ENCODE data around the gene NEXN.

The NEXN gene

GRCh38 chr1:77847621-77848080 is 40.8 kb upstream of the NEXN start:
- Histone ChIP-seq H3K4me2 (ENCODE audit: low read length) (no peak overlapping the region), H3K9ac (ENCODE audit: low read length) (no peak overlapping the region), H3K4me3 (ENCODE audit: low read depth, low read length) (no peak overlapping the region), H3K27me3 (ENCODE audit: insufficient read depth, low read length) (no peaks in the 10 kb centered on the region), H3K36me3 (ENCODE audit: control insufficient read depth in 1 of 2, insufficient read depth in 2 of 2, low read length in 2 of 2) (peaks cover 0 to 3% of the 10 kb centered on the region in 2 experiments), H3K79me2 (ENCODE audit: control insufficient read depth, insufficient read depth, low read length, poor library complexity) (no peaks in the 10 kb centered on the region), H3K14ac (ENCODE audit: low read length) (no peak overlapping the region), H3K4ac (ENCODE audit: low read depth, low read length) (no peak overlapping the region), H3K18ac (ENCODE audit: low read length) (no peak overlapping the region), H2BK5ac (ENCODE audit: low read depth, low read length, poor library complexity) (no peak overlapping the region), H3K9me3 (ENCODE audit: insufficient read depth, low read depth, low read length) (no peaks in the 10 kb centered on the region), H3K4me1 (ENCODE audit: control insufficient read depth in 1 of 2, insufficient read depth in 2 of 2, low read length in 2 of 2) (no peaks in the 10 kb centered on the region), H2BK12ac (ENCODE audit: low read length) (no peak overlapping the region), H4K91ac (ENCODE audit: low read depth, low read length) (no peak overlapping the region), H3K27ac (ENCODE audit: low read depth, low read length) (no peak overlapping the region), H2BK120ac (ENCODE audit: insufficient read depth, low read length, poor library complexity) (no peak overlapping the region), H3K79me1 (ENCODE audit: low read length) (no peaks in the 10 kb centered on the region), H4K8ac (ENCODE audit: low read depth, low read length) (no peak overlapping the region), H4K12ac (ENCODE audit: low read depth, low read length) (no peak overlapping the region), H2AK5ac (ENCODE audit: low read length) (no peak overlapping the region), H2AFZ (ENCODE audit: insufficient read depth, low read length, poor library complexity) (no peak overlapping the region), H3K23ac (ENCODE audit: low read length) (no peak overlapping the region)
- no CpG with 5 or more reads among the region's 9 CpGs for WGBS (ENCODE audit: extremely low coverage, insufficient coverage, insufficient read length)
- DNase-seq, result no peak

- Histone ChIP-seq H4K12ac (ENCODE audit: low read depth, low read length) (no peak overlapping the region), H4K91ac (ENCODE audit: low read depth, low read length) (no peak overlapping the region), H2BK5ac (ENCODE audit: low read depth, low read length, poor library complexity) (no peak overlapping the region), H3K4ac (ENCODE audit: low read depth, low read length) (no peak overlapping the region), H3K79me1 (ENCODE audit: low read length) (no peaks in the 10 kb centered on the region), H3K27ac (ENCODE audit: low read depth, low read length) (no peak overlapping the region), H2AK5ac (ENCODE audit: low read length) (no peak overlapping the region), H3K14ac (ENCODE audit: low read length) (no peak overlapping the region), H3K36me3 (ENCODE audit: control insufficient read depth in 1 of 2, insufficient read depth in 2 of 2, low read length in 2 of 2) (peaks cover 0 to 2% of the 10 kb centered on the region in 2 experiments), H3K9ac (ENCODE audit: low read length) (no peak overlapping the region), H3K18ac (ENCODE audit: low read length) (no peak overlapping the region), H3K9me3 (ENCODE audit: insufficient read depth, low read depth, low read length) (no peaks in the 10 kb centered on the region), H3K79me2 (ENCODE audit: control insufficient read depth, insufficient read depth, low read length, poor library complexity) (no peaks in the 10 kb centered on the region), H4K8ac (ENCODE audit: low read depth, low read length) (no peak overlapping the region), H2BK12ac (ENCODE audit: low read length) (no peak overlapping the region), H3K4me1 (ENCODE audit: control insufficient read depth in 1 of 2, insufficient read depth in 2 of 2, low read length in 2 of 2) (no peaks in the 10 kb centered on the region), H3K4me3 (ENCODE audit: low read depth, low read length) (no peak overlapping the region), H3K23ac (ENCODE audit: low read length) (no peak overlapping the region), H2AFZ (ENCODE audit: insufficient read depth, low read length, poor library complexity) (no peak overlapping the region), H3K27me3 (ENCODE audit: insufficient read depth, low read length) (no peaks in the 10 kb centered on the region), H3K4me2 (ENCODE audit: low read length) (no peak overlapping the region), H2BK120ac (ENCODE audit: insufficient read depth, low read length, poor library complexity) (no peak overlapping the region)
- no peak for DNase-seq
- WGBS (ENCODE audit: extremely low coverage, insufficient coverage, insufficient read length), result no CpG with 5 or more reads among the region's 1 CpG
These were observed 38.3 kb upstream of the NEXN start for GRCh38 chr1:77850082-77850481.

DNA sequence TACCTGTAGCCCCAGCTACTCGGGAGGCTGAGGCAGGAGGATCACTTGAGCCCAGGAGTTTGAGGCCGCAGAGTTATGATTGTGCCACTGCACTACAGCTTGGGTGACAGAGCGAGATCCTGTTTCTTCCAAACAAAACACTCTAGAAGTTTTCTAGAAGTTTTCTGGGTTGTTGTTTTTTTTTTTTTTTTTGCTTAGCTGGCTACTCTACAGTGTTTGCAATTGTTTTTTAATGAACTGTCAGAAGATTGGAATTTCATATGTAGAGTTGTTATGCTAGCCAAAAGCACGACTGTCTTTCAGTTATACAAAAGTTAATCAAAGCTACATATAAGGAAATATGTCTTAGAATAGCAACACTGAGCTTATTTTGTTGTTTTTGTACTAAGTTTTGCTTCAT is 30.9 kb upstream of the NEXN start:
- H3K27ac ChIP-seq (ENCODE audit: low read depth, low read length), result no peak overlapping the region
- H3K23ac ChIP-seq (ENCODE audit: low read length), result no peak overlapping the region
- H4K8ac ChIP-seq (ENCODE audit: low read depth, low read length), result no peak overlapping the region
- H3K79me1 ChIP-seq (ENCODE audit: low read length), result no peaks in the 10 kb centered on the region
- no peak overlapping the region for H3K18ac ChIP-seq (ENCODE audit: low read length)
- no peaks in the 10 kb centered on the region for H3K4me1 ChIP-seq (ENCODE audit: control insufficient read depth in 1 of 2, insufficient read depth in 2 of 2, low read length in 2 of 2)
- H2BK5ac ChIP-seq (ENCODE audit: low read depth, low read length, poor library complexity), result no peak overlapping the region
- no peak overlapping the region for H3K14ac ChIP-seq (ENCODE audit: low read length)
- no peak overlapping the region for H3K4me3 ChIP-seq (ENCODE audit: low read depth, low read length)
- no CpG with 5 or more reads among the region's 4 CpGs for WGBS (ENCODE audit: extremely low coverage, insufficient coverage, insufficient read length)
- H2BK120ac ChIP-seq (ENCODE audit: insufficient read depth, low read length, poor library complexity), result no peak overlapping the region
- no peaks in the 10 kb centered on the region for H3K27me3 ChIP-seq (ENCODE audit: insufficient read depth, low read length)
- no peak overlapping the region for H2BK12ac ChIP-seq (ENCODE audit: low read length)
- no peak overlapping the region for H2AK5ac ChIP-seq (ENCODE audit: low read length)
- no peak overlapping the region for H3K9ac ChIP-seq (ENCODE audit: low read length)
- H2AFZ ChIP-seq (ENCODE audit: insufficient read depth, low read length, poor library complexity), result no peak overlapping the region
- DNase-seq, result no peak
- H3K9me3 ChIP-seq (ENCODE audit: insufficient read depth, low read depth, low read length), result no peaks in the 10 kb centered on the region
- no peak overlapping the region for H3K4ac ChIP-seq (ENCODE audit: low read depth, low read length)
- no peak overlapping the region for H3K4me2 ChIP-seq (ENCODE audit: low read length)
- H4K12ac ChIP-seq (ENCODE audit: low read depth, low read length), result no peak overlapping the region
- H3K36me3 ChIP-seq (ENCODE audit: control insufficient read depth in 1 of 2, insufficient read depth in 2 of 2, low read length in 2 of 2), result peaks cover 0 to 3% of the 10 kb centered on the region in 2 experiments
- H3K79me2 ChIP-seq (ENCODE audit: control insufficient read depth, insufficient read depth, low read length, poor library complexity), result no peaks in the 10 kb centered on the region
- no peak overlapping the region for H4K91ac ChIP-seq (ENCODE audit: low read depth, low read length)

DNA sequence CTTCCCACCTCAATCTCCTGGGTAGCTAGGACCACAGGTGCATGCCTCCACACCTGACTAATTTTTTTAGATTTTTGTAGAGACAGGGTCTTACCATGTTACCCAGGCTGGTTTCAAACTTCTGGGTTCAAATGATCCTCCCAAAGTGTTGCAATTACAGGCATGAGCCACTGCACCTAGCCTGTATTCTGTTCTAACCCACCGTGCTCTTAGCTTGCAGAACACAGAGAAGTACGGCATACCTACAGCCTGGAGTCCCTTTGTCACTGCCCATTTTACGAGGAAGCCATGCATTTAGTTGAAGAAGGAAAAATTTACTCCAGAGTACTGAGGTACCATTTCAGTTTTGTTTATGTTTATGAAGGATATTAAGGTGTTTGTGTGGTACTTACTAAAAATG is 29.7 kb upstream of the NEXN start:
- Histone ChIP-seq H2AK5ac (ENCODE audit: low read length) (no peak overlapping the region), H3K79me2 (ENCODE audit: control insufficient read depth, insufficient read depth, low read length, poor library complexity) (no peaks in the 10 kb centered on the region), H3K79me1 (ENCODE audit: low read length) (no peaks in the 10 kb centered on the region), H3K18ac (ENCODE audit: low read length) (no peak overlapping the region), H3K9ac (ENCODE audit: low read length) (no peak overlapping the region), H2BK5ac (ENCODE audit: low read depth, low read length, poor library complexity) (no peak overlapping the region), H3K27me3 (ENCODE audit: insufficient read depth, low read length) (no peaks in the 10 kb centered on the region), H4K91ac (ENCODE audit: low read depth, low read length) (no peak overlapping the region), H2BK12ac (ENCODE audit: low read length) (no peak overlapping the region), H3K14ac (ENCODE audit: low read length) (no peak overlapping the region), H3K4ac (ENCODE audit: low read depth, low read length) (no peak overlapping the region), H4K12ac (ENCODE audit: low read depth, low read length) (no peak overlapping the region), H3K27ac (ENCODE audit: low read depth, low read length) (no peak overlapping the region), H3K4me2 (ENCODE audit: low read length) (no peak overlapping the region), H2BK120ac (ENCODE audit: insufficient read depth, low read length, poor library complexity) (no peak overlapping the region), H3K4me3 (ENCODE audit: low read depth, low read length) (no peak overlapping the region), H3K9me3 (ENCODE audit: insufficient read depth, low read depth, low read length) (no peaks in the 10 kb centered on the region), H2AFZ (ENCODE audit: insufficient read depth, low read length, poor library complexity) (no peak overlapping the region), H3K36me3 (ENCODE audit: control insufficient read depth in 1 of 2, insufficient read depth in 2 of 2, low read length in 2 of 2) (peaks cover 0 to 1% of the 10 kb centered on the region in 2 experiments), H4K8ac (ENCODE audit: low read depth, low read length) (no peak overlapping the region), H3K23ac (ENCODE audit: low read length) (no peak overlapping the region), H3K4me1 (ENCODE audit: control insufficient read depth in 1 of 2, insufficient read depth in 2 of 2, low read length in 2 of 2) (no peaks in the 10 kb centered on the region)
- no CpG with 5 or more reads among the region's 3 CpGs for WGBS (ENCODE audit: extremely low coverage, insufficient coverage, insufficient read length)
- no peak for DNase-seq
